Neural cell (in vitro differentiated cells): ENCODE measurements around the gene ZNF560.

ENCODE experiments used
- EP300 ChIP-seq: fragments of 450-650 bp; conservative IDR thresholded peaks from 2 replicates; pipeline ENCODE4 v1.6.1; 2014; ENCODE audit warnings: antibody characterized with exemption, mild to moderate bottlenecking, moderate library complexity; ENCODE audit not compliant: poor library complexity, severe bottlenecking
- EZH2 ChIP-seq: fragments of 200-600, 300-800 bp; shearing (Covaris generic), sonication (generic); IDR thresholded peaks from 2 replicates; pipeline ENCODE4 v1.6.1; 2014; ENCODE audit warnings: antibody characterized with exemption, low read length, borderline replicate concordance, mild to moderate bottlenecking; ENCODE audit not compliant: insufficient read depth, poor library complexity, severe bottlenecking
- POLR2AphosphoS5 ChIP-seq: IDR thresholded peaks from 2 replicates; pipeline ENCODE4 v1.6.1; 2012
- RAD21 ChIP-seq: fragments of 450-650 bp; conservative IDR thresholded peaks from 2 replicates; pipeline ENCODE4 v1.6.1; 2014; ENCODE audit warnings: antibody characterized with exemption, mild to moderate bottlenecking, moderate library complexity
- SMC3 ChIP-seq: fragments of 450-650 bp; conservative IDR thresholded peaks from 2 replicates; pipeline ENCODE4 v1.6.1; 2014; ENCODE audit warnings: antibody characterized with exemption, mild to moderate bottlenecking, moderate library complexity; ENCODE audit not compliant: poor library complexity
- TAF1 ChIP-seq: IDR thresholded peaks from 2 replicates; pipeline ENCODE4 v1.6.1; 2012; ENCODE audit warnings: low read depth
- TF ChIP-seq, protein P1 (sequence below): fragments of 450-650 bp; IDR thresholded peaks from 2 replicates; pipeline ENCODE4 v1.5.1; 2014; ENCODE audit warnings: antibody characterized with exemption, mild to moderate bottlenecking, moderate library complexity; ENCODE audit not compliant: poor library complexity, severe bottlenecking

DNA sequence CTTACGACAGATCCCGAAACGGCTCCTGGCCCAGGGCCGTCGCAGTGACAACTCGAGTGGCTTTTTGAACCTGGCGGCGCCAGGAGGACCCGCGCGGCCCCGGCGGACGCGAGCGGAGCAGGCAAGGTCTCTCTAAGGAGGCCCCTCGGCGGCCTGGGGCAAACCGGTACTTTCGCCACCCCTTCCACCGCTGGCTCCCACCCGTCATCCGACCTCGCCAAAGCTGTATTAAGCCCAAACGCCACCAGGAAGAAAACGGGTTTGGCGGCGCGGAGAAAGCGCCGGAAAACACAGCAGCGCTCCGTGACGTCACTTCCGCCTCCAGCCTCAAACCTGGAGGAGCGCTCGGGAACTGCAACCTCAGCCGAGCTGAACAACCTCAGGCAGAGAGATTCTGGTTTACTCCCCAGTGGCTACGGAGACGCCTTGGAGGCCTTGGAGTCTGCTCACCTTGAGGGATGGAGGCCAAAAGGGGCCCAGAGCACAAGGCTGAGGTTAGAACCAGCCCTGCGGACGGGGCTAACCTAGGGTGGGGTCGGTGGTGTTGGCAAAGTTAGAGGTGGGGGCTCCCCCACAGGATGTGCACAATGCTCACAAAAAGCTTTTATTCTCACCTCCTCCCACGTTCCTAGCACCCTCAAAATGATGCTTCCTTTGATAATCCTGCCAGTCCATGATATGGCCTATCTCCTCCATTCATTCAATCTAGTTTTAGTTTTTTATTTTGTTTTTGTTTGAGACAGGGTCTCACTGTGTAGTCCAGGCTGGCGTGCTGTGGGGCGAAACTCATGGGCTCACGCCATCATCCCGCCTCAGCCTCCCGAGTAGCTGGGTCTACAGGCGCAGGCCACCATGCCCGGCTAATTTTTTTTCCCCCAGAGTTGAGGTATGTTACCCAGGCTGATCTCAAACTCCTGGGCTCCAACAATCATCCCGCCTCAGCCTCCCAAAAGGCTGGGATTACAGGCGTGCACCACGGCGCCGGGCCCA is 62.8 kb downstream of the ZNF560 start, which contains the start of gene ZNF266:
- peak; percentile 64 for TF ChIP-seq TAF1
- peak; percentile 58 for TF ChIP-seq EP300
- TF ChIP-seq EZH2 = no peak
- peak; percentile 91 for TF ChIP-seq POLR2AphosphoS5
- TF ChIP-seq, protein P1, sequence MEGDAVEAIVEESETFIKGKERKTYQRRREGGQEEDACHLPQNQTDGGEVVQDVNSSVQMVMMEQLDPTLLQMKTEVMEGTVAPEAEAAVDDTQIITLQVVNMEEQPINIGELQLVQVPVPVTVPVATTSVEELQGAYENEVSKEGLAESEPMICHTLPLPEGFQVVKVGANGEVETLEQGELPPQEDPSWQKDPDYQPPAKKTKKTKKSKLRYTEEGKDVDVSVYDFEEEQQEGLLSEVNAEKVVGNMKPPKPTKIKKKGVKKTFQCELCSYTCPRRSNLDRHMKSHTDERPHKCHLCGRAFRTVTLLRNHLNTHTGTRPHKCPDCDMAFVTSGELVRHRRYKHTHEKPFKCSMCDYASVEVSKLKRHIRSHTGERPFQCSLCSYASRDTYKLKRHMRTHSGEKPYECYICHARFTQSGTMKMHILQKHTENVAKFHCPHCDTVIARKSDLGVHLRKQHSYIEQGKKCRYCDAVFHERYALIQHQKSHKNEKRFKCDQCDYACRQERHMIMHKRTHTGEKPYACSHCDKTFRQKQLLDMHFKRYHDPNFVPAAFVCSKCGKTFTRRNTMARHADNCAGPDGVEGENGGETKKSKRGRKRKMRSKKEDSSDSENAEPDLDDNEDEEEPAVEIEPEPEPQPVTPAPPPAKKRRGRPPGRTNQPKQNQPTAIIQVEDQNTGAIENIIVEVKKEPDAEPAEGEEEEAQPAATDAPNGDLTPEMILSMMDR = peak; percentile 76
- peak; percentile 26 for TF ChIP-seq RAD21
- peak; percentile 33 for TF ChIP-seq SMC3
